RPMI8226 (cell line): ENCODE results near the gene USP3.
A peak's percentile ranks its signal among the peaks of the same experiment; 100 is the strongest.

Experiments used
- DNase-seq: peaks from one replicate; pipeline ENCODE4 v3.0.0-alpha.2; 2015

The USP3 gene

DNA sequence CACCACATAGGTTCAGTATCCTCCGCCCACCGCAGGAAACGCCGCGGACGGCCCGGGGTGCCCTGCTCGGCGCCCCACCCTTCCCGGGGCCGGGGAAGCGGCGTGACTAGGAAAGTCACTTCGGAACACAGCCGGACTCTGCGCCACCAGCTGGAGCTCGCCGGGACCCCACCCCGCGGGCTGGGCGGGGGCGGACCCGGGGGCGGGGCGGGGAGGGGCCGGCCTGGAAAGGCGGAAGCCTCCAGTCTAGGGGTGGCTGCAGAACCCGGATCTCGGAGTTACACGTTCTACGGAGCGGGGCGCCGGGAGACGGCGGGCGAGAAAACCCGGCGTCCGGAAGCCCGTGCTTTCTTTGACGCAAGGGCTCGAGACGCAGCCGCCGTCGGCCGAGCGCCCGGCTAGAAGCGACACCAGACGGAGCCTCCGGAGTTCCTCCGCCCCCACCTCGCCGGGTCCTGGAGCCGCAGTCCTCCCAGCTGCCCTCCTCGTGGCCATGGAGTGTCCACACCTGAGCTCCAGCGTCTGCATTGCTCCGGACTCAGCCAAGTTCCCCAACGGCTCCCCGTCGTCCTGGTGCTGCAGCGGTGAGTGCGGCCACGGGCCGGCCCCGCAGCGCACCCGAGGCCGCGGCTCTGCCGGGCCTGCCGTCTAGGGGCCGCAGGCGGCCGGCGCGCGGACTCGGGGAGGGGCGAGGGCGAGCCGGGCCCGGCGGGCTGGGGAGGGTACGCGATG, at the start of gene USP3:
USP3 (plus strand) TSS at position 347 of the 732 bp plus-strand sequence; CDS start at position 494, 147 bp downstream.
- DNase-seq = peak; percentile 99

DNA sequence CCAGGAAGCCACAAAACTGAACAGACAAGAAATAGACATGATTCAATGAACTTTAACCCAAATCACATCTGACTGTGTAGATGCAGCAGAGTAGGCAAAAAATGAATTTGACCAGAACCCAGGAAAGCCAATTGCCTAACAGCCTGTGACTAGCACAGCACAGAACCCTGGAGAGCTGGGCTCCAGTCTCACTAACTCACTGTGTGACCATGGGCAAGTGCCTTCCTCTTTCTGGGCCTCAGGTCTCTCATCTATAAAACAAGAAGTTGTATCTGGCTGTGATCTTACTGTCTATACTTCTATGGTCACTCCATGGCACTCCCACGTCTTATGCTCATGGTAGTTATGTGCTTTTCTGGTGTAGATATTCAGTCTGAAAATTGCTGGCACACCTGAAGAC, 48.1 kb upstream of the USP3 start:
- DNase-seq = no peak

- DNase-seq = no peak
Observed at GRCh38 chr15:63457379-63457778, 47.0 kb upstream of the USP3 start.

GRCh38 chr15:63458026-63458425, 46.4 kb upstream of the USP3 start:
- no peak for DNase-seq

DNA sequence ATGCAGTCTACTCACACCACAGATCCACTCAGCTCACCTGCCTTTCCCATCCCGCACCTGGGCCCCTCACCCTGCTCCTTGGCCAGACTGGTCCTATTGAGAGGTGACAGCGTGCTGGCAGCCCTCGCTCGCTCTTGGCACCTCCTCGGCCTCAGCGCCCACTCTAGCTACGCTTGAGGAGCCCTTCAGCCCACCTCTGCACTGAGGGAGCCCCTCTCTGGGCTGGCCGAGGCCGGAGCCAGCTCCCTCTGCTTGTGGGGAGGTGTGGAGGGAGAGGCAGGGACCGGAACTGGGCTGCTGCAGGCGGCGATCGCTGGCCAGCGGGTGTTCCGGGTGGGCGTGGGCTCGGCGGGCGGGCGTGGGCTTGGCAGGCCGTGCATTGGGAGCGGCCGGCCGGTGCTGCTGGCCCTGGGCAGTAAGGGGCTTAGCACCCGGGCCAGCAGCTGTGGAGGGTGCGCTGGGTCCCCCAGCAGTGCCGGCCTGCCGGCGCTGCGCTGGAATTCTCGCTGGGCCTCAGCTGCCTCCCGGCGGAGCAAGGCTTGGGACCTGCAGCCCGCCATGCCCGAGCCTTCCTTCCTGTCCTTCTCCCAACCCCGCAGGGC, 45.5 kb upstream of the USP3 start:
- no peak for DNase-seq

GRCh38 chr15:63460210-63461155, 43.9 kb upstream of the USP3 start:
- no peak for DNase-seq

- no peak for DNase-seq
Observed at GRCh38 chr15:63461230-63461985, 43.0 kb upstream of the USP3 start.

GRCh38 chr15:63462088-63462487, 42.3 kb upstream of the USP3 start:
- DNase-seq = no peak

DNA sequence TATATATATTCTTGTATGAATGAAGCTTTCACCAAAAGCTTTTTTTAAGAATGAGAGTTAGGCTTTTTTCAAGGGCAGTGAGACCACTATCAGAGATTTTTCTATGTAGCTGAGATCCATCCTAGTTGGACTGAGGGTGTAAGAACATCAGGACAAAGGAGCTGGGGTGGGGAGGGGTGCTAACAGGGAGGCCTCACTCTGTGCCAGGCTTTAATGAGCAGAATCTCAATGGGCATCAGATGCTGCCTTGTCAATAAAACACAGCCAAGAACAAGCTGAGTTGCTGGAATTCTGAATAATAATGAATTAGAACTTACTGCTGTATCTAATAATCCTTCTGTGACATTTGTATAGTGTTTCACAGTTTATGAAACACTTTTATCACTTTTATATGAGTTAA, 41.4 kb upstream of the USP3 start:
- DNase-seq = no peak

DNA sequence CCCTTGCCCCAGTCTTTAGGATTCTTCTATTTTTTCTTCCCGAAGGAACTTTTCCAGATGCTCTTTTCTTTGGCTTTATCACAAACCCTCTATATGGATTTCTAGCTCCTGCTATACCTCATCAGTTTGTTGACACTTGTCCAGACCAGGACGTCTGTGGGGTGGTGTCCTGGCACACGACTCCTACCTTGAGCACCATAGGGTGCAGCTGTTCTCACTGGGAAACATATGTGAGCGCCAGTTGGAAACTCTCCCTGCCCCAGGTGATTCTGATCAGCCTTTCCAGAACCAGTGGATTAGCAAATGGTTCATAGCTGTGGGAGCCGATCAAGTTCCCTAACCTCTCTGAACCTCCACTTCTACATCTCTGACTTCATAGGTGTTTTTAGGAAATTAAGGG, 40.6 kb upstream of the USP3 start:
- DNase-seq = no peak

DNA sequence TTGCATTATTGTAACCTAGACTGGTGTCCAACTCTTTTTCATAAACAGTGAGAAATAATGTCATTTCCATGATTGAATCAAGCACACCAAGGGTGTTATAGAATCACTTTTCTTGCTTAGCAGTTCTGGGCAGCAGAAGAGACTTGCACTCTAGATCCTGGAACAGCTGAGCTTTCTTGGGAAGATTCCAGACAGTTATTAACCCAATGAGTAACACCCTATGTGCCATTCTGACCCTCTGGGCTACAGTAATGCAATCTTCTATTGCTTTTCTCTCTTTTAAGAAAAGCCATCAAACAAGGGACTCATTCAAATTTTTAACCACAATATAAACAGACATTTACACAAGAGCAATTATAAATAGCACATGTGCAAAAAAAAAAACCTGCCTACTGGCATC, 39.3 kb upstream of the USP3 start:
- peak; percentile 55 for DNase-seq

- peak; percentile 79 for DNase-seq
Observed at GRCh38 chr15:63466378-63467192, 37.8 kb upstream of the USP3 start.

DNA sequence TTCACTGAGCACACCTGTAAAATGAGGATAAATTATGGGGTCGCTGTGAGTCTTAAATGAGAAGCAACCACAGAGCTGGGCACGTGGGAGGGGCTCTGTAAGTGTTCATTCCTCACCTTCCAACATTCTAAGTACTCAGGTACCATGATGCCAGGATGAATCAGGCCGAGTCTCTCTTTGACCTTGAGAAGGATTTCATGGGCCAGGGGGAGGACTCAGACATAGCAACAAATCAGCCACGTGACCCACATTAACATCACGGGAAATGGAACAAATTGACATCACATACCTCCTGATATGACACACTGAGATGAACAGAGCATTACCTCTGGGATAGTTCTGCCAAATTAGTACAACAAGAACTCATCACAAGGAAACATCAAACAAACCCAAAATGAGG, 35.2 kb upstream of the USP3 start:
- no peak for DNase-seq

- DNase-seq = no peak
Observed at GRCh38 chr15:63469984-63470383, 34.4 kb upstream of the USP3 start.

GRCh38 chr15:63473007-63473748, 31.2 kb upstream of the USP3 start:
- DNase-seq = no peak

GRCh38 chr15:63473749-63473998, 30.7 kb upstream of the USP3 start:
- DNase-seq = no peak

DNA sequence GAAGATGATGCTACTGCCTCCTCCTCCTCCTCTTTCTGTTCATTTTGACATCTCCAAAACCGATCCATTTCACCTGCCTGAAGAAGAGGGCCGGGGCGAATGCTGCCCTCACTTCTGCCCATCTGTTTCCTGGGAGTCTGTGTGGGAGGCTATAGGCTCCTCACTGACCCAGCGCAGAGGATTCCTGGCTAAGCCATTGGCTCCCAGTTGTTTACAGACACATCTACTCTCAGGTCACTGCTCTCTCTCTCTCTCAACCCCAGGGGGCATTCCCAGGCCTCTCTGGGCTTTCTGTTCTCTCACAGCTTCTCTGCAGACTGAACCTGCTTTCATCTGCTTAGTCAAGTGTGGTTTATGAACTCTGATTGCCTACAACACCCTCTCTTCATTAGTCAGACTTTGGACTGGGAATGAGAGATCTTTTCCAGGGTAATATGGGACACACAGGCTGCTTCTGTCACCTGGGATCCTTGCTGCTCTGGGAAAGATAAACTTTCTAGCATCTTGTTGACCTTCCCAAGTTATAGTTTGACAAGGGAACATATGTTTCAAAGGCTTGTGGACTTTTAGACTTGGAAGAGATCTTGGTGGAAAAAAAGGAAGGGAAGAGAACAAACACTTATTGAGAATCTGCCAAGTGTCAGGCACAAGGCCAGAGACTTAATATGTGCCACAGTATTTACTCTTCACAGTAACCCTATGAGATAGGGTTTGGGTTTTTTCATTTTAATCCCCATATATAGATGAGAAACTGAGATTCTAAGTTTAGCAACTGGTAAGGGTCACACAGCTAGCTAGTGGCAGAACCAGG, 30.2 kb upstream of the USP3 start:
- DNase-seq = peak; percentile 59

- DNase-seq = peak; percentile 89
Observed at GRCh38 chr15:63474810-63475316, 29.5 kb upstream of the USP3 start.

DNA sequence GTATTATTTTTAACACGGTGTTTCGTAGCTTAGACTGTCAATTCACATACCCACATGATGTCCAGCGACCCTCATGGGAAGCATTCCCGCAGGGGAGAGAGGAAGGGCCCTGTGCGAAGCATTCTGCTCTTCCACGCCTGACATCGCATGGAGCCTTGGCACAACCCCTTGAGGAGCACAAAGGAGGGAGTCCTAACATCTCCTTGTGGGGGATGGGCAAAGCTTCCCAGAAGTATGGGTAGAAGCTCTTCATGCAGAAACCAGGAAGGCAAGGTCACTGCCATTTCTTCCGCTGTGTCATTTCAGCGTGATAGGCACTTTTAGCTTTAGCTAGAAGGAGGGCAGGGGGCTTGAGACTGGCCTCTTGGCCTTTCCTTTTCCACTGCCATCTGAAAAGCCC, 28.7 kb upstream of the USP3 start:
- DNase-seq = no peak

DNA sequence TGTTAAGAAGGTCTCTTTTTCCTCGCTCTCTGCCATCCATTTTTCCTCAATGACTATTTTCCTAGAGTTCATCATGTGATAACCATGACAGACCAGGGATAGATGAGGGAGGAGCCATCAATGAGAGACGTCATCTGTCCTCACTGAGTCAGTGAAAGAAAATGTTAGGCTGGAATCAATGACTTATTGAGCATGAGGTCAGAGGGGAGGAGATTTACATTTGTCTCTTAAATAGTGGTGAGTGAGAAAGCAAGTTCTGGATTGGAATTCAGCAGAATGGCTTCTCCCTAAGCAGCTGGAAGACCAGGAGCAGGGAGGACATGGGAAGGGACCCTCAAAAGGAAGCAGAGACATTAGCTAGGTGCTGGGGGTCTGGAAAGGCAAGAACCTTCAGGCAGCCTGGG, 28.2 kb upstream of the USP3 start:
- DNase-seq = no peak
